PC-3 (cell line): Measurements from ENCODE around the gene KYAT1. TPM values are rescaled to one million over a fixed set of nuclear protein-coding genes. Genes with fewer than 3 reads are reported as not detected.

Source experiments
- ATAC-seq: fragments of 200-7000 bp; cut with Tn5 transposase; 2 replicates; pipeline ENCODE4 v1.9.1; 2020; ENCODE audit warnings: mild to moderate bottlenecking, moderate library complexity
- BruUV-seq: library from RNA; stranded (reverse); fragments of 400-500 nt; replicated peaks from 2 replicates; lab custom pipeline; 2021; lab: Mats Ljungman, UMichigan
- CTCF ChIA-PET: fragments of 300-600 bp; sonication (Branson Sonifier 250); formaldehyde crosslinking; loops from one replicate; lab custom pipeline; 2022; ENCODE audit warnings: antibody characterized with exemption; lab: Charles Lee
- POLR2A ChIA-PET: fragments of 300-600 bp; sonication (Branson Sonifier 250); formaldehyde crosslinking; loops from one replicate; lab custom pipeline; 2022; ENCODE audit warnings: antibody characterized with exemption; ENCODE audit not compliant: unreplicated experiment; lab: Charles Lee
- DNase-seq: peaks from one replicate; pipeline ENCODE4 v3.0.0-alpha.2; 2015
- H2AFZ ChIP-seq: fragments of 300-600 bp; sonication (generic); 2 replicates; pipeline ENCODE4 v1.6.0; 2016; ENCODE audit warnings: antibody characterized with exemption, low read length
- H3F3A ChIP-seq: fragments of 300-600 bp; sonication (generic); one replicate; pipeline ENCODE4 v1.6.0; 2017; ENCODE audit warnings: antibody characterized with exemption, low read length, control low read depth, mild to moderate bottlenecking; ENCODE audit not compliant: unreplicated experiment
- H3K27ac ChIP-seq: fragments of 300-600 bp; sonication (generic); 2 replicates; pipeline ENCODE4 v1.5.1; 2016; ENCODE audit warnings: mild to moderate bottlenecking, low read length
- H3K27me3 ChIP-seq: fragments of 300-600 bp; sonication (generic); 2 replicates; pipeline ENCODE4 v1.6.1; 2016; ENCODE audit warnings: low read length, mixed read lengths
- H3K36me3 ChIP-seq: fragments of 300-600 bp; sonication (generic); 2 replicates; pipeline ENCODE4 v1.6.1; 2016; ENCODE audit warnings: low read depth, mixed run types, low read length, mixed read lengths
- H3K4me1 ChIP-seq: fragments of 300-600 bp; sonication (generic); 2 replicates; pipeline ENCODE4 v1.5.1; 2016; ENCODE audit warnings: low read length; ENCODE audit not compliant: insufficient read depth
- H3K4me2 ChIP-seq: fragments of 300-600 bp; sonication (generic); 2 replicates; pipeline ENCODE4 v1.6.0; 2016; ENCODE audit warnings: low read length
- H3K4me3 ChIP-seq: fragments of 300-600 bp; sonication (generic); 2 replicates; pipeline ENCODE4 v1.5.1; 2016; ENCODE audit warnings: mild to moderate bottlenecking, low read length, mixed read lengths
- H3K79me2 ChIP-seq: fragments of 300-600 bp; sonication (generic); 2 replicates; pipeline ENCODE4 v1.6.1; 2017; ENCODE audit warnings: low read length, mixed read lengths
- H3K9ac ChIP-seq: fragments of 300-600 bp; sonication (generic); 2 replicates; pipeline ENCODE4 v1.6.0; 2016; ENCODE audit warnings: mild to moderate bottlenecking, low read length
- H3K9me2 ChIP-seq: fragments of 300-600 bp; sonication (generic); replicated peaks from 2 replicates; pipeline ENCODE4 v1.6.1; 2016; ENCODE audit warnings: mixed run types, low read length, mixed read lengths
- H3K9me3 ChIP-seq: fragments of 300-600 bp; sonication (generic); 2 replicates; pipeline ENCODE4 v1.6.1; 2016; ENCODE audit warnings: low read length, mixed read lengths
- H4K20me1 ChIP-seq: fragments of 300-600 bp; sonication (generic); 2 replicates; pipeline ENCODE4 v1.6.1; 2016; ENCODE audit warnings: low read length, mixed read lengths
- EZH2 ChIP-seq: fragments of 300-600 bp; sonication (generic); IDR thresholded peaks from one replicate; pipeline ENCODE4 v1.6.1; 2017; ENCODE audit warnings: antibody characterized with exemption, mild to moderate bottlenecking, low read length; ENCODE audit not compliant: unreplicated experiment
- EZH2phosphoT487 ChIP-seq: fragments of 300-600 bp; sonication (generic); IDR thresholded peaks from 2 replicates; pipeline ENCODE4 v1.6.1; 2018; ENCODE audit warnings: mild to moderate bottlenecking, antibody characterized with exemption, low read length, borderline replicate concordance
- intact Hi-C: fragments of 100-400 bp; cut with micrococcal nuclease; formaldehyde crosslinking; loops from 2 replicates; pipeline ENCODE4 v1.9.0; 2023
- total RNA-seq: library from RNA; depleted of rRNA; stranded (reverse); fragments of >200 nt; gene quantifications from 2 replicates; pipeline ENCODE4 v1.2.3, GENCODE V29; 2014
- TF ChIP-seq, protein P1 (sequence below): fragments of 300-600 bp; sonication (generic); conservative IDR thresholded peaks from 2 replicates; pipeline ENCODE4 v1.5.1; 2017; ENCODE audit warnings: antibody characterized with exemption, low read depth, mild to moderate bottlenecking, low read length

Gene KYAT1
- total RNA-seq, 1 experiment from 2014 or later = 7.4 TPM

GRCh38 chr9:128921881-128922763 is 40.4 kb upstream of the KYAT1 start:
- no TSS peak for BruUV-seq
- no peak overlapping the region for H3K9ac ChIP-seq

GRCh38 chr9:128920381-128921058 is 38.8 kb upstream of the KYAT1 start, which contains the start of gene PHYHD1:
Gene PHYHD1, plus strand, starts transcription at chr9:128920982. Its CDS starts 1,342 bp downstream, at chr9:128922324.
- H3K4me1 ChIP-seq = peaks cover 25% of the 10 kb centered on the region
- POLR2A ChIA-PET = no interaction called here
- H3K9ac ChIP-seq = no peak within 1 kb of the TSS
- BruUV-seq = no TSS peak
- no peaks in the 10 kb centered on the region for H3K27me3 ChIP-seq
- peak; percentile 41; the same call in 1 of the 2 replicates for ATAC-seq
- intact Hi-C loops = no loop called here
- H3K27ac ChIP-seq = no peak within 1 kb of the TSS
- no peaks in the 10 kb centered on the region for H3K9me3 ChIP-seq
- peak; percentile 70 for DNase-seq
- no peak for TF ChIP-seq EZH2
- TF ChIP-seq, protein P1, sequence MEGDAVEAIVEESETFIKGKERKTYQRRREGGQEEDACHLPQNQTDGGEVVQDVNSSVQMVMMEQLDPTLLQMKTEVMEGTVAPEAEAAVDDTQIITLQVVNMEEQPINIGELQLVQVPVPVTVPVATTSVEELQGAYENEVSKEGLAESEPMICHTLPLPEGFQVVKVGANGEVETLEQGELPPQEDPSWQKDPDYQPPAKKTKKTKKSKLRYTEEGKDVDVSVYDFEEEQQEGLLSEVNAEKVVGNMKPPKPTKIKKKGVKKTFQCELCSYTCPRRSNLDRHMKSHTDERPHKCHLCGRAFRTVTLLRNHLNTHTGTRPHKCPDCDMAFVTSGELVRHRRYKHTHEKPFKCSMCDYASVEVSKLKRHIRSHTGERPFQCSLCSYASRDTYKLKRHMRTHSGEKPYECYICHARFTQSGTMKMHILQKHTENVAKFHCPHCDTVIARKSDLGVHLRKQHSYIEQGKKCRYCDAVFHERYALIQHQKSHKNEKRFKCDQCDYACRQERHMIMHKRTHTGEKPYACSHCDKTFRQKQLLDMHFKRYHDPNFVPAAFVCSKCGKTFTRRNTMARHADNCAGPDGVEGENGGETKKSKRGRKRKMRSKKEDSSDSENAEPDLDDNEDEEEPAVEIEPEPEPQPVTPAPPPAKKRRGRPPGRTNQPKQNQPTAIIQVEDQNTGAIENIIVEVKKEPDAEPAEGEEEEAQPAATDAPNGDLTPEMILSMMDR = no peak
- no peak for TF ChIP-seq EZH2phosphoT487
- H3F3A ChIP-seq = no peaks in the 10 kb centered on the region
- H3K9me2 ChIP-seq = no peaks in the 10 kb centered on the region
- no peak within 1 kb of the TSS for H3K4me3 ChIP-seq
- peaks cover 11% of the 10 kb centered on the region; the same call in 1 of the 2 replicates for H3K79me2 ChIP-seq
- H3K4me2 ChIP-seq = no peak within 1 kb of the TSS
- CTCF ChIA-PET = no interaction called here
- peaks cover 19% of the 10 kb centered on the region for H3K36me3 ChIP-seq
- H2AFZ ChIP-seq = no peak within 1 kb of the TSS
- no peaks in the 10 kb centered on the region for H4K20me1 ChIP-seq

More at GRCh38 chr9:128921881-128922763, 40.4 kb upstream of the KYAT1 start:
- Histone ChIP-seq H3K9me3 (no peaks in the 10 kb centered on the region), H3K9me2 (no peaks in the 10 kb centered on the region), H2AFZ (no peak overlapping the region), H3K79me2 (0 out of 2 replicates have a peak, but pooled peaks cover 4% of the 10 kb centered on the region), H3K4me3 (no peak overlapping the region), H4K20me1 (no peaks in the 10 kb centered on the region), H3K4me1 (peaks cover 10% of the 10 kb centered on the region), H3F3A (no peaks in the 10 kb centered on the region), H3K27ac (no peak overlapping the region), H3K4me2 (no peak overlapping the region), H3K36me3 (peaks cover 15% of the 10 kb centered on the region), H3K27me3 (no peaks in the 10 kb centered on the region)
- ATAC-seq (no peak), DNase-seq (no peak)
- TF ChIP-seq, protein P1 = no peak
- TF ChIP-seq EZH2phosphoT487 (no peak), EZH2 (no peak)
- ChIA-PET POLR2A (no interaction called here), CTCF (no interaction called here)
- intact Hi-C loops = no loop called here
